ENCODE data around the gene ACSS3. TPM values are rescaled to one million over a fixed set of nuclear protein-coding genes. Genes with fewer than 3 reads are reported as not detected.

The ACSS3 gene
- total RNA-seq, 1 donor from 2014 or later, result 32.4 TPM

- TF ChIP-seq CTCF (IDR thresholded peaks at IDR 0.05), result no peak
- Histone ChIP-seq H3K27ac (no peak overlapping the region), H3K36me3 (no peaks in the 10 kb centered on the region), H3K9me3 (no peaks in the 10 kb centered on the region), H3K27me3 (ENCODE audit: low read depth) (no peaks in the 10 kb centered on the region), H3K4me3 (no peak overlapping the region), H3K4me1 (no peaks in the 10 kb centered on the region)
- ATAC-seq (no peak), DNase-seq (no peak)
- intact Hi-C loops (cut with DNase I), result no loop called here
Measured at GRCh38 chr12:81168445-81168844, 90.6 kb downstream of the ACSS3 start.

- no peaks in the 10 kb centered on the region for H3K27me3 ChIP-seq (ENCODE audit: low read depth)
- TF ChIP-seq CTCF (IDR thresholded peaks at IDR 0.05), result no peak
- H3K9me3 ChIP-seq, result no peaks in the 10 kb centered on the region
- no peak overlapping the region for H3K4me3 ChIP-seq
- DNase-seq, result no peak
- no peaks in the 10 kb centered on the region for H3K36me3 ChIP-seq
- H3K4me1 ChIP-seq, result no peaks in the 10 kb centered on the region
- intact Hi-C loops (cut with DNase I), result no loop called here
- no peak for ATAC-seq
- H3K27ac ChIP-seq, result no peak overlapping the region
Measured at GRCh38 chr12:81170072-81170471, 92.2 kb downstream of the ACSS3 start.

- no peak for TF ChIP-seq CTCF (IDR thresholded peaks at IDR 0.05)
- no peaks in the 10 kb centered on the region for H3K36me3 ChIP-seq
- H3K4me1 ChIP-seq, result no peaks in the 10 kb centered on the region
- no peak overlapping the region for H3K4me3 ChIP-seq
- H3K9me3 ChIP-seq, result peaks cover 11% of the 10 kb centered on the region
- H3K27me3 ChIP-seq (ENCODE audit: low read depth), result no peaks in the 10 kb centered on the region
- intact Hi-C loops (cut with DNase I), result no loop called here
- H3K27ac ChIP-seq, result no peak overlapping the region
- ATAC-seq (no peak), DNase-seq (no peak)
Measured at GRCh38 chr12:81172851-81173250, 95.0 kb downstream of the ACSS3 start.

GRCh38 chr12:81174664-81175063 lies 96.8 kb downstream of the ACSS3 start:
- no peak overlapping the region for H3K4me3 ChIP-seq
- no peaks in the 10 kb centered on the region for H3K36me3 ChIP-seq
- ATAC-seq, result no peak
- TF ChIP-seq CTCF (IDR thresholded peaks at IDR 0.05), result no peak
- no peak for DNase-seq
- no peaks in the 10 kb centered on the region for H3K27me3 ChIP-seq (ENCODE audit: low read depth)
- no peaks in the 10 kb centered on the region for H3K4me1 ChIP-seq
- peaks cover 11% of the 10 kb centered on the region for H3K9me3 ChIP-seq
- intact Hi-C loops (cut with DNase I), result no loop called here
- no peak overlapping the region for H3K27ac ChIP-seq

- no peak for DNase-seq
- Histone ChIP-seq H3K27me3 (ENCODE audit: low read depth) (no peaks in the 10 kb centered on the region), H3K27ac (no peak overlapping the region), H3K9me3 (peaks cover 11% of the 10 kb centered on the region), H3K4me1 (no peaks in the 10 kb centered on the region), H3K36me3 (no peaks in the 10 kb centered on the region), H3K4me3 (no peak overlapping the region)
- intact Hi-C loops (cut with DNase I), result no loop called here
- no peak for ATAC-seq
- TF ChIP-seq CTCF (IDR thresholded peaks at IDR 0.05), result no peak
Measured at GRCh38 chr12:81176796-81177195, 98.9 kb downstream of the ACSS3 start.

GRCh38 chr12:81181691-81182090 lies 103.8 kb downstream of the ACSS3 start:
- intact Hi-C loops (cut with DNase I), result no loop called here
- Histone ChIP-seq H3K36me3 (no peaks in the 10 kb centered on the region), H3K4me3 (no peak overlapping the region), H3K9me3 (peaks cover 14% of the 10 kb centered on the region), H3K4me1 (no peaks in the 10 kb centered on the region), H3K27me3 (ENCODE audit: low read depth) (no peaks in the 10 kb centered on the region), H3K27ac (no peak overlapping the region)
- DNase-seq (no peak), ATAC-seq (no peak)
- TF ChIP-seq CTCF (IDR thresholded peaks at IDR 0.05), result no peak

Data from lower lobe of right lung (tissue), 2 donors.